ENCODE results near the gene RBP2. TPM values are rescaled to one million over a fixed set of nuclear protein-coding genes. Genes with fewer than 3 reads are reported as not detected.

The RBP2 gene
- total and polyA plus RNA-seq, 2 of the 8 experiments (the other 6 are each of a cell fraction or from before 2014, with no cell fraction given): not detected

GRCh38 chr3:139509631-139510030 lies 33.3 kb upstream of the RBP2 start:
- Histone ChIP-seq H3K27ac (ENCODE audit: low read depth, low read length) (no peak overlapping the region), H3K79me2 (ENCODE audit: control insufficient read depth in 1 of 2, insufficient read depth in 2 of 2, low read length in 2 of 2) (no peaks in the 10 kb centered on the region), H4K5ac (ENCODE audit: insufficient read length, low read depth, low read length) (no peak overlapping the region), H3K36me3 (ENCODE audit: control insufficient read depth in 2 of 4, insufficient read depth in 4 of 4, low read length in 3 of 4) (no peaks in the 10 kb centered on the region), H2AFZ (ENCODE audit: low read length) (no peak overlapping the region), H3K79me1 (ENCODE audit: low read depth, low read length) (no peaks in the 10 kb centered on the region), H4K91ac (replicated peaks; ENCODE audit: insufficient read length, low read length) (no peak overlapping the region), H2BK120ac (replicated peaks; ENCODE audit: low read depth, low read length) (no peak overlapping the region), H3K9ac (replicated peaks in 1 of 4; ENCODE audit: extremely low read depth in 1 of 4, low read depth in 3 of 4, low read length in 3 of 4) (no peak overlapping the region), H4K8ac (ENCODE audit: extremely low read depth, insufficient read depth, low read length) (no peak overlapping the region), H3K56ac (replicated peaks; ENCODE audit: insufficient read length, low read depth, low read length) (no peak overlapping the region), H3K18ac (ENCODE audit: extremely low read depth, low read length) (no peak overlapping the region), H3K4ac (replicated peaks; ENCODE audit: insufficient read length, low read depth, low read length) (no peak overlapping the region), H3K23ac (ENCODE audit: insufficient read length) (no peak overlapping the region), H3K14ac (ENCODE audit: insufficient read length) (no peak overlapping the region), H3K4me1 (replicated peaks in 1 of 4; ENCODE audit: control insufficient read depth in 3 of 4, insufficient read depth in 4 of 4, low read length in 3 of 4) (no peaks in the 10 kb centered on the region; a peak in 1 of 7 replicates), H2BK20ac (ENCODE audit: low read length) (no peak overlapping the region), H3K4me2 (ENCODE audit: insufficient read depth in 1 of 2, low read depth in 2 of 2, low read length in 2 of 2) (no peak overlapping the region), H2BK12ac (ENCODE audit: low read depth, low read length) (no peak overlapping the region), H2BK5ac (ENCODE audit: low read depth, low read length) (no peak overlapping the region), H3K4me3 (ENCODE audit: extremely low read depth in 1 of 4, insufficient read depth in 2 of 4, low read depth in 3 of 4, low read length in 4 of 4) (no peak overlapping the region), H3K23me2 (ENCODE audit: low read depth, low read length) (no peaks in the 10 kb centered on the region), H3K27me3 (replicated peaks in 1 of 4; ENCODE audit: control insufficient read depth in 3 of 4, extremely low read depth in 1 of 4, insufficient read depth in 3 of 4, low read length in 3 of 4) (no peaks in the 10 kb centered on the region), H3K9me3 (ENCODE audit: insufficient read depth in 2 of 2, low read depth in 1 of 2, low read length in 1 of 2) (no peaks in the 10 kb centered on the region), H4K20me1 (replicated peaks in 1 of 2; ENCODE audit: control insufficient read depth in 1 of 2, insufficient read depth in 2 of 2, low read length in 2 of 2) (no peaks in the 10 kb centered on the region), H2AK5ac (ENCODE audit: low read depth, low read length) (no peak overlapping the region), H2BK15ac (ENCODE audit: low read length) (no peak overlapping the region)
- CTCF ChIA-PET (ENCODE audit: partially characterized antibody): interaction anchor here (3.1 to 8.7 kb wide), 2 partner anchors 11 to 52 kb away, joined by 15 to 95 read pairs; no protein-coding TSS in a partner anchor
- peak in 1 of 2 experiments; percentile 24 for DNase-seq (ENCODE audit: low read depth in 1 of 2, low spot score in 2 of 2)
- POLR2A ChIA-PET (ENCODE audit: partially characterized antibody): no interaction called here
- WGBS, 2 experiments (ENCODE audit: extremely low coverage in 1 of 2, insufficient coverage in 1 of 2, insufficient read length in 1 of 2, insufficient replicate concordance in 2 of 2, low coverage in 1 of 2, low lambda C conversion rate in 2 of 2, missing lambda C conversion rate in 1 of 2): 93% methylated on average over 1 of the region's 1 CpG; no CpG with 5 or more reads in 1 of the 2 experiments
- no peak for FAIRE-seq
- TF ChIP-seq CHD1 (IDR thresholded peaks at IDR 0.05; ENCODE audit: low read depth, low read length) (no peak), RNF2 (IDR thresholded peaks at IDR 0.05; ENCODE audit: borderline replicate concordance, low read depth, low read length, missing control alignments, poor library complexity, severe bottlenecking) (no peak), SP2 (IDR thresholded peaks at IDR 0.05; ENCODE audit: low read length) (no peak), POU5F1 (IDR thresholded peaks at IDR 0.05; ENCODE audit: low read depth, low read length) (no peak), JUN (IDR thresholded peaks at IDR 0.05; ENCODE audit: low read depth, low read length) (no peak), NANOG (IDR thresholded peaks at IDR 0.05; ENCODE audit: insufficient read depth, low read depth, low read length, poor library complexity, severe bottlenecking) (no peak), ATF2 (IDR thresholded peaks at IDR 0.05; ENCODE audit: low read length) (no peak), BACH1 (IDR thresholded peaks at IDR 0.05; ENCODE audit: low read length) (no peak), JUND (IDR thresholded peaks at IDR 0.05; ENCODE audit: low read length) (no peak), KDM4A (IDR thresholded peaks at IDR 0.05; ENCODE audit: low read depth, low read length, severe bottlenecking) (no peak), GABPA (IDR thresholded peaks at IDR 0.05; ENCODE audit: borderline replicate concordance, insufficient read depth, low read length) (no peak), RBBP5 (IDR thresholded peaks at IDR 0.05; ENCODE audit: borderline replicate concordance, low read depth, low read length) (no peak), SUZ12 (IDR thresholded peaks at IDR 0.05; ENCODE audit: low read length) (no peak)
